ENCODE results near the gene PAPOLA. TPM values are rescaled to one million over a fixed set of nuclear protein-coding genes. Genes with fewer than 3 reads are reported as not detected.
A peak's percentile ranks its signal among the peaks of the same experiment; 100 is the strongest.

The PAPOLA gene
- total and polyA plus RNA-seq, 2 donors (not counting 1 experiment from before 2014, with no cell fraction given), result 104 to 324 TPM

DNA sequence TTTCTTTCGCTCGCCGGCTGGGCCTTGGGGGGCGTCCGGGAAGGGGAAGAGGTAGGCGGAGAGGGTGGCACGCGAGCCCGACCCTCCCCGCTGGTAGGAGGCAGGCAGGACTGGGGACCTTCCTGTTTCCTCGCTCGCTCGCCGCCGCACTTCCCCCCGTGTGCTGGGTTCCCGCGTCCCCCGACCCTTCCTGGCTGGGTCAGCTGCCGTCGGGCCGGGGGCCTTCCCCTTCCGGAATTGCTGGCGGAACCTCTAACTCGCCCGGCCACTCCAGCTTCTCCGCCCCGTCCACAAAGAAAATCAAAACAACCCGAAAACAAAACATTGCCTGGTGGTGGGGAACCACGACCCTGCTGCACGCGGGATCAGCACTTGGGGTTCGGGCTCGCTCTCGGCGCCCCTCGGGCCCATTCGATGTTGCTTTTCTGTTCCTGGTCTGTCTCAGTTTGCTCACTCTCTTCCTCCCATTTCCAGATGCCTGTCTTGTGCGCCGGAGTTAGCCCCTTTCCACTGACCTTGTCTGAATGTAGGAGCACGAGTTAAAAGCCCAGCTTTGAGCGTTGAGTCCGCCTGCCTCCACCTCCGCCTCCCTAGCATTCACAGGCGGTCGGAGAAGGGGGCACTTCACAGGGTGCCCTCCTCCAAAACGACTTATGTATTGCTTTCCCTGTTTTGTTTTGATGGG lies 581 bp downstream of the PAPOLA start:
- Mint-ChIP-seq H3K4me3 (peak overlapping the region; percentile 100), H3K4me1 (peaks cover 64% of the 10 kb centered on the region), H3K27ac (peak overlapping the region; percentile 99), H3K9me3 (ENCODE audit: insufficient read depth) (no peaks in the 10 kb centered on the region), H3K27me3 (no peaks in the 10 kb centered on the region)
- Histone ChIP-seq H3K9me3 (ENCODE audit: control extremely low read depth in 1 of 3, control insufficient read depth in 2 of 3, insufficient read depth in 1 of 3, low read length in 2 of 3) (no peaks in the 10 kb centered on the region), H3K9ac (ENCODE audit: low read length) (peak overlapping the region; percentile 86), H4K20me1 (ENCODE audit: control insufficient read depth, insufficient read depth, low read length, poor library complexity, severe bottlenecking) (peaks cover 28% of the 10 kb centered on the region), H3K4me2 (replicated peaks; ENCODE audit: low read depth, low read length, poor library complexity, severe bottlenecking) (peak overlapping the region; percentile 84), H3K27ac (ENCODE audit: low read length in 2 of 2) (peak overlapping the region; percentile 94 to 98), H3K4me1 (ENCODE audit: control insufficient read depth in 2 of 2, insufficient read depth in 2 of 2, low read length in 2 of 2) (peaks cover 47 to 48% of the 10 kb centered on the region in 2 donors), H3K27me3 (replicated peaks in 1 of 4; ENCODE audit: control extremely low read depth in 1 of 4, control insufficient read depth in 3 of 4, insufficient read depth in 4 of 4, low read length in 3 of 4) (no peaks in the 10 kb centered on the region), H2AFZ (ENCODE audit: insufficient read depth, low read depth, low read length, poor library complexity, severe bottlenecking) (peak overlapping the region; percentile 98), H3K79me2 (ENCODE audit: control insufficient read depth, insufficient read depth, low read length) (peaks cover 76% of the 10 kb centered on the region), H3K36me3 (replicated peaks in 1 of 2; ENCODE audit: control extremely low read depth in 1 of 2, control insufficient read depth in 1 of 2, extremely low read depth in 1 of 2, insufficient read depth in 2 of 2, low read length in 1 of 2) (no peaks in the 10 kb centered on the region), H3K4me3 (ENCODE audit: control extremely low read depth in 1 of 5, extremely low read depth in 1 of 5, insufficient read depth in 1 of 5, low read depth in 2 of 5, low read length in 4 of 5) (peak overlapping the region; percentile 80 to 94 (median 88))
- TF ChIP-seq, protein P1, sequence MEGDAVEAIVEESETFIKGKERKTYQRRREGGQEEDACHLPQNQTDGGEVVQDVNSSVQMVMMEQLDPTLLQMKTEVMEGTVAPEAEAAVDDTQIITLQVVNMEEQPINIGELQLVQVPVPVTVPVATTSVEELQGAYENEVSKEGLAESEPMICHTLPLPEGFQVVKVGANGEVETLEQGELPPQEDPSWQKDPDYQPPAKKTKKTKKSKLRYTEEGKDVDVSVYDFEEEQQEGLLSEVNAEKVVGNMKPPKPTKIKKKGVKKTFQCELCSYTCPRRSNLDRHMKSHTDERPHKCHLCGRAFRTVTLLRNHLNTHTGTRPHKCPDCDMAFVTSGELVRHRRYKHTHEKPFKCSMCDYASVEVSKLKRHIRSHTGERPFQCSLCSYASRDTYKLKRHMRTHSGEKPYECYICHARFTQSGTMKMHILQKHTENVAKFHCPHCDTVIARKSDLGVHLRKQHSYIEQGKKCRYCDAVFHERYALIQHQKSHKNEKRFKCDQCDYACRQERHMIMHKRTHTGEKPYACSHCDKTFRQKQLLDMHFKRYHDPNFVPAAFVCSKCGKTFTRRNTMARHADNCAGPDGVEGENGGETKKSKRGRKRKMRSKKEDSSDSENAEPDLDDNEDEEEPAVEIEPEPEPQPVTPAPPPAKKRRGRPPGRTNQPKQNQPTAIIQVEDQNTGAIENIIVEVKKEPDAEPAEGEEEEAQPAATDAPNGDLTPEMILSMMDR (IDR thresholded peaks at IDR 0.05), result no peak
- no peak for TF ChIP-seq EZH2 (IDR thresholded peaks at IDR 0.05; ENCODE audit: borderline replicate concordance, insufficient read depth, low read depth, low read length, poor library complexity, severe bottlenecking)
- intact Hi-C loops (cut with micrococcal nuclease), result loop anchor here (1.0 to 5.0 kb wide), 4 partner anchors 18 to 295 kb away; partner anchors contain the start of genes ATG2B, GSKIP and VRK1
- ATAC-seq (ENCODE audit: low read depth) (peak; percentile 34), DNase-seq (no peak)
- ChIA-PET CTCF (interaction anchor here (1.0 kb wide), 1 partner anchor 15 kb away, joined by 3 read pairs; no protein-coding TSS in a partner anchor), POLR2A (interaction anchor here (0.5 to 0.7 kb wide), 2 partner anchors 9 to 15 kb away, joined by 3 read pairs; no protein-coding TSS in a partner anchor)
- under 1% methylated on average over 44 of the region's 47 CpGs for WGBS (ENCODE audit: insufficient coverage)

DNA sequence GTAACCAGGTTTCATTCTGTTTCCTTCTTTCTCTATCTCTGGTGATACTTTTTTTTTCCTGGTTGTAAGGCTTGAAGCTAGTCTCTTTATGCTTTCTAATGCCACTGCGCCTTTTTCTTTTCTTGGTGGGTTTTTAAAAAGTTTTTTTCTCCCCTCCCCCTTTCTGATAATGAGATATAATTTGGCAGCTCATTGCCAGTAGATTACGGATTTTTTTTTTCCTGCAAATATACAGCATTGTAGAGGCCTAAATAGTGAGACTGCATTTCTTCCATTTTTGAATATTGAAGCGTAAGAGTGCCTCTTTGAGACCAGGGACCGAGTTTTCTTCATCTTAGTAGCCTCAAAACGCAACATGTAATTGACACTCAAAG lies 1.1 kb downstream of the PAPOLA start:
- intact Hi-C loops (cut with micrococcal nuclease), result loop anchor here (2.0 to 5.0 kb wide), 2 partner anchors 18 to 294 kb away; partner anchors contain the start of gene VRK1
- Mint-ChIP-seq H3K4me1 (peaks cover 64% of the 10 kb centered on the region), H3K27ac (peak overlapping the region; percentile 99), H3K27me3 (no peaks in the 10 kb centered on the region), H3K9me3 (ENCODE audit: insufficient read depth) (no peaks in the 10 kb centered on the region), H3K4me3 (peak overlapping the region; percentile 100)
- H3K4me1 ChIP-seq (ENCODE audit: control insufficient read depth in 2 of 2, insufficient read depth in 2 of 2, low read length in 2 of 2), result peaks cover 49 to 53% of the 10 kb centered on the region in 2 donors
- H3K36me3 ChIP-seq (replicated peaks in 1 of 2; ENCODE audit: control extremely low read depth in 1 of 2, control insufficient read depth in 1 of 2, extremely low read depth in 1 of 2, insufficient read depth in 2 of 2, low read length in 1 of 2), result no peaks in the 10 kb centered on the region
- POLR2A ChIA-PET, result interaction anchor here (0.5 kb wide), 1 partner anchor 15 kb away, joined by 3 read pairs; no protein-coding TSS in a partner anchor
- no peaks in the 10 kb centered on the region for H3K9me3 ChIP-seq (ENCODE audit: control extremely low read depth in 1 of 3, control insufficient read depth in 2 of 3, insufficient read depth in 1 of 3, low read length in 2 of 3)
- peak overlapping the region; percentile 98 for H2AFZ ChIP-seq (ENCODE audit: insufficient read depth, low read depth, low read length, poor library complexity, severe bottlenecking)
- no peaks in the 10 kb centered on the region for H3K27me3 ChIP-seq (replicated peaks in 1 of 4; ENCODE audit: control extremely low read depth in 1 of 4, control insufficient read depth in 3 of 4, insufficient read depth in 4 of 4, low read length in 3 of 4)
- H3K27ac ChIP-seq (ENCODE audit: low read length in 2 of 2), result peak overlapping the region; percentile 94 to 98
- no peak for ATAC-seq (ENCODE audit: low read depth)
- no peak for DNase-seq
- WGBS (ENCODE audit: insufficient coverage), result no CpG with 5 or more reads among the region's 5 CpGs
- peak overlapping the region; percentile 69 to 94 (median 88) for H3K4me3 ChIP-seq (ENCODE audit: control extremely low read depth in 1 of 5, extremely low read depth in 1 of 5, insufficient read depth in 1 of 5, low read depth in 2 of 5, low read length in 4 of 5)
- TF ChIP-seq, protein P1 (IDR thresholded peaks at IDR 0.05), result no peak
- TF ChIP-seq EZH2 (IDR thresholded peaks at IDR 0.05; ENCODE audit: borderline replicate concordance, insufficient read depth, low read depth, low read length, poor library complexity, severe bottlenecking), result no peak
- CTCF ChIA-PET, result interaction anchor here (1.0 kb wide), 1 partner anchor 15 kb away, joined by 3 read pairs; no protein-coding TSS in a partner anchor
- H3K4me2 ChIP-seq (replicated peaks; ENCODE audit: low read depth, low read length, poor library complexity, severe bottlenecking), result peak overlapping the region; percentile 84
- H4K20me1 ChIP-seq (ENCODE audit: control insufficient read depth, insufficient read depth, low read length, poor library complexity, severe bottlenecking), result peaks cover 33% of the 10 kb centered on the region
- H3K79me2 ChIP-seq (ENCODE audit: control insufficient read depth, insufficient read depth, low read length), result peaks cover 81% of the 10 kb centered on the region
- peak overlapping the region; percentile 86 for H3K9ac ChIP-seq (ENCODE audit: low read length)
